ENCODE results near the gene DUSP28. TPM values are rescaled to one million over a fixed set of nuclear protein-coding genes. Genes with fewer than 3 reads are reported as not detected.

The DUSP28 gene
- total and polyA plus RNA-seq, 2 of the 13 experiments (the other 11 are each of a cell fraction or from before 2014, with no cell fraction given) = 5.2 to 8.6 TPM

GRCh38 chr2:240568678-240569522 lies 8.7 kb downstream of the DUSP28 start (continued):
- TF ChIP-seq NFYC (CRISPR knock-in tag; IDR thresholded peaks at IDR 0.05) = no peak
- TF ChIP-seq MTA1 (CRISPR knock-in tag; IDR thresholded peaks at IDR 0.05; ENCODE audit: borderline replicate concordance) = peak; percentile 33; the same call in 1 of the 2 replicates
- no peak for TF ChIP-seq FOXO1 (CRISPR knock-in tag; IDR thresholded peaks at IDR 0.05)
- peak; percentile 75 for TF ChIP-seq KDM2A (CRISPR knock-in tag; IDR thresholded peaks at IDR 0.05; ENCODE audit: borderline replicate concordance, low read depth)
- TF ChIP-seq, protein P1, sequence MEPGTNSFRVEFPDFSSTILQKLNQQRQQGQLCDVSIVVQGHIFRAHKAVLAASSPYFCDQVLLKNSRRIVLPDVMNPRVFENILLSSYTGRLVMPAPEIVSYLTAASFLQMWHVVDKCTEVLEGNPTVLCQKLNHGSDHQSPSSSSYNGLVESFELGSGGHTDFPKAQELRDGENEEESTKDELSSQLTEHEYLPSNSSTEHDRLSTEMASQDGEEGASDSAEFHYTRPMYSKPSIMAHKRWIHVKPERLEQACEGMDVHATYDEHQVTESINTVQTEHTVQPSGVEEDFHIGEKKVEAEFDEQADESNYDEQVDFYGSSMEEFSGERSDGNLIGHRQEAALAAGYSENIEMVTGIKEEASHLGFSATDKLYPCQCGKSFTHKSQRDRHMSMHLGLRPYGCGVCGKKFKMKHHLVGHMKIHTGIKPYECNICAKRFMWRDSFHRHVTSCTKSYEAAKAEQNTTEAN (CRISPR knock-in tag; conservative IDR thresholded peaks at IDR 0.05) = peak; percentile 45; the same call in 1 of the 2 replicates
- no peak for TF ChIP-seq DPF2 (CRISPR knock-in tag; IDR thresholded peaks at IDR 0.05; ENCODE audit: borderline replicate concordance, low read depth)
- TF ChIP-seq HNRNPLL (IDR thresholded peaks at IDR 0.05; ENCODE audit: low read depth, low read length, poor library complexity, severe bottlenecking) = peak; percentile 56
- TF ChIP-seq ZNF557 (CRISPR knock-in tag; IDR thresholded peaks at IDR 0.05) = 0 out of 2 replicates have a peak, but pooled peaks have one; percentile 51
- 0 out of 2 replicates have a peak, but pooled peaks have one; percentile 14 for TF ChIP-seq ZNF160 (CRISPR knock-in tag; IDR thresholded peaks at IDR 0.05)
- TF ChIP-seq SMAD1 (CRISPR knock-in tag; IDR thresholded peaks at IDR 0.05; ENCODE audit: borderline replicate concordance, low read depth) = no peak
- no peak for TF ChIP-seq EP300 (IDR thresholded peaks at IDR 0.05; ENCODE audit: low read depth in 2 of 2, low read length in 2 of 2)
- TF ChIP-seq EP300 (CRISPR knock-in tag; IDR thresholded peaks at IDR 0.05; ENCODE audit: borderline replicate concordance) = no peak
- peak; percentile 63 for TF ChIP-seq GABPB1 (CRISPR knock-in tag; IDR thresholded peaks at IDR 0.05)
- TF ChIP-seq TCF12 (IDR thresholded peaks at IDR 0.05) = no peak
- TF ChIP-seq TCF12 (CRISPR knock-in tag; IDR thresholded peaks at IDR 0.05) = peak; percentile 47; the same call in 1 of the 2 replicates
- no peak for TF ChIP-seq PRPF4 (IDR thresholded peaks at IDR 0.05; ENCODE audit: low read depth, low read length, poor library complexity, severe bottlenecking)
- TF ChIP-seq NR2F1 (CRISPR knock-in tag; IDR thresholded peaks at IDR 0.05) = no peak
- TF ChIP-seq U2AF2 (IDR thresholded peaks at IDR 0.05; ENCODE audit: low read depth, low read length) = no peak
- TF ChIP-seq ZBTB25 (CRISPR knock-in tag; IDR thresholded peaks at IDR 0.05) = peak; percentile 43; the same call in 1 of the 2 replicates
- TF ChIP-seq ISL2 (CRISPR knock-in tag; IDR thresholded peaks at IDR 0.05) = no peak
- 0 out of 2 replicates have a peak, but pooled peaks have one; percentile 55 for TF ChIP-seq MLXIP (CRISPR knock-in tag; IDR thresholded peaks at IDR 0.05; ENCODE audit: borderline replicate concordance)
- TF ChIP-seq, protein P2, sequence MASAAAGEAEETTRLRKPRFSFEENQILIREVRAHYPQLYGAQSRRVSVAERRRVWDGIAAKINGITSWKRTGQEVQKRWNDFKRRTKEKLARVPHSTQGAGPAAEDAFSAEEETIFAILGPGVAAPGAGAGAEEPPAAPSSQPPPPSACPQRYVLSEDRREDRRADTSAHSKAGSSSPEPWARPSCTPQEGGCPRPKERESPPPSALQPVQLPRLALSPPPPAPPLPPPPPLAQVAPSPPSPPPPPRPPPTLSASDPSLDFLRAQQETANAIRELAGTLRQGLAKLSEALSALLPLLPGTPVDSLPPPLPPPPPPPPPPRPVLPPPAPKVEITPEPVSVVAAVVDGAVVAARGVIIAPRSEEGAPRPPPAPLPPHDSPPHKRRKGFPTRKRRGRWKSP (CRISPR knock-in tag; IDR thresholded peaks at IDR 0.05) = 0 out of 2 replicates have a peak, but pooled peaks have one; percentile 56
- peak; percentile 55 for TF ChIP-seq HIVEP1 (CRISPR knock-in tag; IDR thresholded peaks at IDR 0.05)
